ENCODE measurements around the gene IRF2BP1. TPM values are rescaled to one million over a fixed set of nuclear protein-coding genes. Genes with fewer than 3 reads are reported as not detected.
"Not testable (repeated sequence)": the region's sequence is repeated elsewhere in the genome, so short reads cannot be mapped to it uniquely, and the experiment has no call there.

The IRF2BP1 gene
- total and polyA plus RNA-seq, 11 donors, result 13.6 to 40.0 (median 19.2) TPM

DNA sequence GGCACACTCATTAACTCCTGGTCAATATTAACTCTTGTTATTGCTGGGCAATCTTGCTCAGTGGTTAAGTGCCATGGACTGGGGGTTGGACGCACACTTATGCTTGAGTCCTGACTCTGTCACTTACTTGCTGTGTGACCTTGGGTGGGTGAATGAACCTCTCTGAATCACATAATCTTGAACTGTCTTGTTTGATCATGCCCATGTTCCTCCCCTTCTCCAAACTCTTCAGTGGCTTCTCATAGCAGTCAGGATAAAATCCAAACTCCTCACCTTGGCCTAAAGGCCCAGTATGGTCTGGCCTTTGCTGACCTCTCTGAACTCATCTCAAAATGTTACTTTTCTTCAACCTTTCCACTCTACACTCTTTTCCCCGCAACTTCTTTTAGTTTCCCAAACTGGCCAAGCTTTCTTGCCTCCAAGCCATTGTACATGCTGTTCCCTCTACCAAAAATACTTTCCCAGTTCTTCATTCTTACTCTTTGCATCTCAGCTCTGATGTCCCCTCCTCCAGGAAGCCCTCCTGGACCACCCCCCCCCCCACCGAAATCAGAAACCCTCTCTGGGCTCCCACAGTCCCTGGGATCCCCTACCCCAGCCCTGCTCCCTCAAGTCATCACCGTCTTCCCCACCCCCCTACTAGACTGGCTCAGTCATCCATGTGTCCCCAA, 14.1 kb upstream of the IRF2BP1 start:
- WGBS, 4 donors, result 94 to 98% (median 96%) methylated on average over 4 of the region's 4 CpGs
- TF ChIP-seq, protein P1, sequence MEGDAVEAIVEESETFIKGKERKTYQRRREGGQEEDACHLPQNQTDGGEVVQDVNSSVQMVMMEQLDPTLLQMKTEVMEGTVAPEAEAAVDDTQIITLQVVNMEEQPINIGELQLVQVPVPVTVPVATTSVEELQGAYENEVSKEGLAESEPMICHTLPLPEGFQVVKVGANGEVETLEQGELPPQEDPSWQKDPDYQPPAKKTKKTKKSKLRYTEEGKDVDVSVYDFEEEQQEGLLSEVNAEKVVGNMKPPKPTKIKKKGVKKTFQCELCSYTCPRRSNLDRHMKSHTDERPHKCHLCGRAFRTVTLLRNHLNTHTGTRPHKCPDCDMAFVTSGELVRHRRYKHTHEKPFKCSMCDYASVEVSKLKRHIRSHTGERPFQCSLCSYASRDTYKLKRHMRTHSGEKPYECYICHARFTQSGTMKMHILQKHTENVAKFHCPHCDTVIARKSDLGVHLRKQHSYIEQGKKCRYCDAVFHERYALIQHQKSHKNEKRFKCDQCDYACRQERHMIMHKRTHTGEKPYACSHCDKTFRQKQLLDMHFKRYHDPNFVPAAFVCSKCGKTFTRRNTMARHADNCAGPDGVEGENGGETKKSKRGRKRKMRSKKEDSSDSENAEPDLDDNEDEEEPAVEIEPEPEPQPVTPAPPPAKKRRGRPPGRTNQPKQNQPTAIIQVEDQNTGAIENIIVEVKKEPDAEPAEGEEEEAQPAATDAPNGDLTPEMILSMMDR (IDR thresholded peaks at IDR 0.05), result no peak
- TF ChIP-seq POLR2A (IDR thresholded peaks at IDR 0.05), result no peak
- ATAC-seq (no peak), DNase-seq (no peak)
- Histone ChIP-seq H3K27ac (no peak overlapping the region), H3K36me3 (peaks cover 0 to 47% (median 29%) of the 10 kb centered on the region in 9 donors), H3K27me3 (no peaks in the 10 kb centered on the region), H3K4me3 (no peak overlapping the region), H3K4me1 (peaks cover 3 to 26% (median 16%) of the 10 kb centered on the region in 12 donors), H3K9me3 (no peaks in the 10 kb centered on the region)
- intact Hi-C loops (cut with DNase I), result loop anchor here in 2 of 10 donors (5.0 kb wide), 2 partner anchors 107 to 117 kb away; no protein-coding TSS in a partner anchor

DNA sequence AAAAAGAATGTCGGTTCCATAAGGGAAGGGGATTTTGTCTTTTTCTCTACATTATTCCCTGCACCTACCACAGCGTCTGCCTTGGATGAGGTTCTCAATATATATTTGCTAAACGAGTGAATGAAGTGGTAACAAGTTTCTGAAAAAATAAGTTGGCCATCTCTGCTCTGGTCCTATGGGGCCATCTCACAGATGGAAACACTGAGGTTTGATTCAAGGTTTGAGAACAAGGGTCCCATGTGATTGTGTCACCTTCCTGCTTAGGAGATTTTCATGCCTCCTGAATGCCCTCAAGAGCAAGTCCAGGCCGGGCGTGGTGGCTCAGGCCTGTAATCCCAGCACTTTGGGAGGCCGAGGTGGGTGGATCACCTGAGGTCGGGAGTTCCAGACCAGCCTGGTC, 13.3 kb upstream of the IRF2BP1 start:
- Histone ChIP-seq H3K27me3 (no peaks in the 10 kb centered on the region), H3K36me3 (peaks cover 0 to 55% (median 34%) of the 10 kb centered on the region in 9 donors), H3K4me1 (peaks cover 3 to 26% (median 16%) of the 10 kb centered on the region in 12 donors), H3K9me3 (no peaks in the 10 kb centered on the region), H3K27ac (no peak overlapping the region), H3K4me3 (no peak overlapping the region)
- intact Hi-C loops (cut with DNase I), result no loop called here
- ATAC-seq (no peak), DNase-seq (no peak)
- TF ChIP-seq, protein P1 (IDR thresholded peaks at IDR 0.05), result no peak
- TF ChIP-seq POLR2A (IDR thresholded peaks at IDR 0.05), result no peak
- WGBS, 4 donors, result 95 to 99% (median 95%) methylated on average over 7 of the region's 7 CpGs

DNA sequence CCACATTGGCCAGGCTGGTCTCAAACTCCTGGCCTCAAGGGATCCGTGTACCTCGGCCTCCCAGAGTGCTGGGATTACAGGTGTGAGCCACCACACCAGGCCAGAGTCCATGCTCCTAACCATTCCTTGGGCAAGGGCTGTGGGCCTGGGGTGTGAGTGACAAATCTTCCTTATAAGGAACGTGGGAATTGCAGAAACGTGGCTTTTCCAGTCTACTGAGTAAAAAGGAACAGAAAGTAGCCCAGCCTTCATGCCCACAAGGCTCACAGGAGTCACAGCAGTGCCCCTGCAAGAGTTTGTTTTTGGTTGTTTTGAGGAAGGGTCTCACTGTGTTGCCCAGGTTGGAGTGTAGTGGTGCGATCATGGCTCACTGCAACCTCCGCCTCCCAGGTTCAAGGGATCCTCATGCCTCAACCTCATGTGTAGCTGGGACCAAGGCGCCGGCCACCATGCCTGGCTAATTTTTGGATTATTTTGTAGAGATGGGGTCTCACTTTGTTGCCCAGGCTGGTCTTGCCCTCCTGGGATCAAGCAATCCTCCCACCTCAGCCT, 11.4 kb upstream of the IRF2BP1 start:
- 86 to 96% (median 92%) methylated on average over 4 to 8 of the region's 8 CpGs for WGBS, 4 donors
- Histone ChIP-seq H3K4me3 (no peak overlapping the region), H3K4me1 (peaks cover 3 to 20% (median 11%) of the 10 kb centered on the region in 12 donors), H3K36me3 (peaks cover 0 to 55% (median 35%) of the 10 kb centered on the region in 9 donors), H3K9me3 (no peaks in the 10 kb centered on the region), H3K27ac (no peak overlapping the region), H3K27me3 (no peaks in the 10 kb centered on the region)
- intact Hi-C loops (cut with DNase I), result no loop called here
- TF ChIP-seq, protein P1 (IDR thresholded peaks at IDR 0.05), result no peak
- no peak for TF ChIP-seq POLR2A (IDR thresholded peaks at IDR 0.05)
- ATAC-seq (no peak), DNase-seq (no peak)

DNA sequence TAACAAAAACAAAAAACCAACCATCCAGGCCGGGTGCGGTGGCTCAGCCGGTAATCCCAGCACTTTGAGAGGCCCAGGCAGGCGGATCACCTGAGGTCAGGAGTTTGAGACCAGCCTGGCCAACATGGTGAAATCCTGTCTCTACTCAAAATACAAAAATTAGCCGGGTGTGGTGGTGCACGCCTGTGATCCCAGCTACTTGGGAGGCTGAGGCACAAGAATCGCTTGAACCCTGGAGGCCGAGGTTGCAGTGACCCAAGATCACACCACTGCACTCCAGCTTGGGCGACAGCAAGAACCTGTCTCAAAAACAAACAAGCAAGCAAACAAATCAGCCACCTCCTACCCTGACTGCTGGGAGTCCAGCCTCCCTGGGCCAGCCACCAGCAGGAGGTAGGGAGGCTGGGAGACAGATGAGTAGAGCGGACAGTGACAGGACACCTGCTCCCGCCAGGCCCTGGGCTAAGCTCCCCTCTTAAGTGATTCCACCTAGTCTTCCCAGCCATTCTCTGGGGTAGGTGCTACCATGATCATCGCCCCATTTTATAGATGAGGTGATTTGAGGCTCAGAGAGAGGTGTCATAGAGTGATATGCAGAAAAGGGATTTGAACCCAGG, 10.2 kb upstream of the IRF2BP1 start:
- H3K27me3 ChIP-seq; H3K4me3 ChIP-seq; H3K27ac ChIP-seq; DNase-seq; ATAC-seq; H3K9me3 ChIP-seq; intact Hi-C loops (cut with DNase I): not testable (repeated sequence)
- peaks cover 0 to 55% (median 35%) of the 10 kb centered on the region in 9 donors for H3K36me3 ChIP-seq
- 96 to 97% (median 97%) methylated on average over 12 of the region's 12 CpGs for WGBS, 4 donors
- H3K4me1 ChIP-seq, result peaks cover 1 to 12% (median 6%) of the 10 kb centered on the region in 12 donors
